ENCODE data around the gene IGSF21. TPM values are rescaled to one million over a fixed set of nuclear protein-coding genes. Genes with fewer than 3 reads are reported as not detected.

IGSF21 gene
- total and polyA plus RNA-seq, 2 donors (not counting 3 experiments of a cell fraction or from before 2014, with no cell fraction given) = not detected

DNA sequence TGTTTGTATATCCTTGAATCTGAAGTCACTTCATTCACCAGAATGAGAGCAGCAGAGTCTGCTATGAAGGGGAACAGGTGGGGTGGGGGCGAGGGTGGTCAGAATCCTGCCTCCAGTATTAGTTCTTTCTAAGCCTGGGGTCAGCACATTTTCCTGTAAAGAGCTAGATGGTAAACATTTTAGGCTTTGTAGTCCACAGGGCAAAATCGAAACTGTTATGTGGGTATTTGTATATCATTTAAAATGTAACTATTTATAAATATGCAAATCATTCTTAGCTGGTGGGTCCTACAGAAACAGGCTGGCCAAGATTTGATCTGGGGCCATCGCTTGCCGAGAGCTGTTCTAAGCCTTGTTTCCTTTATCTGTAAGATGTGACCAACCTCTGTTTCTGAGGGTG, 96.0 kb downstream of the IGSF21 start:
- no peak for TF ChIP-seq POLR2A (IDR thresholded peaks at IDR 0.05; ENCODE audit: low read depth, low read length)
- TF ChIP-seq, protein P1, sequence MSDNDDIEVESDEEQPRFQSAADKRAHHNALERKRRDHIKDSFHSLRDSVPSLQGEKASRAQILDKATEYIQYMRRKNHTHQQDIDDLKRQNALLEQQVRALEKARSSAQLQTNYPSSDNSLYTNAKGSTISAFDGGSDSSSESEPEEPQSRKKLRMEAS (IDR thresholded peaks at IDR 0.05; ENCODE audit: insufficient read depth, insufficient read length) = no peak
- no peak for TF ChIP-seq POLR2AphosphoS5 (IDR thresholded peaks at IDR 0.05; ENCODE audit: insufficient read depth, low read depth, low read length)
- CTCF ChIA-PET = no interaction called here
- H3K9me1 ChIP-seq (replicated peaks; ENCODE audit: control insufficient read depth, extremely low read depth, insufficient read depth, low read length) = no peaks in the 10 kb centered on the region
- H3K4me1 ChIP-seq (ENCODE audit: control insufficient read depth, extremely low read depth, insufficient read depth, low read length) = no peaks in the 10 kb centered on the region
- no peaks in the 10 kb centered on the region for H3K79me2 ChIP-seq (ENCODE audit: control insufficient read depth, insufficient read depth, low read length)
- dilution Hi-C loops (cut with MboI; ENCODE audit: extremely low pct_ligation_motif_present, low sequenced_read_pairs) (no loop called here), intact Hi-C loops (cut with micrococcal nuclease) (no loop called here)
- no TSS peak for BruUV-seq (replicated peaks)
- FAIRE-seq = no peak
- H3K9me3 ChIP-seq (replicated peaks; ENCODE audit: control insufficient read depth, insufficient read depth, low read length) = no peaks in the 10 kb centered on the region
- no peak overlapping the region for H3K27ac ChIP-seq (ENCODE audit: insufficient read depth, low read depth, low read length)
- H3K27me3 ChIP-seq (ENCODE audit: control insufficient read depth in 2 of 2, insufficient read depth in 2 of 2, low read length in 2 of 2) = no peaks in the 10 kb centered on the region
- H3K4me3 ChIP-seq (replicated peaks in 1 of 3; ENCODE audit: insufficient read depth in 1 of 3, low read depth in 1 of 3, low read length in 3 of 3) = no peak overlapping the region
- DNase-seq (ENCODE audit: low read depth, low spot score) = no peak
- H3K9ac ChIP-seq (replicated peaks; ENCODE audit: extremely low read depth, insufficient read depth, low read length) = no peak overlapping the region
- no peaks in the 10 kb centered on the region for H4K20me1 ChIP-seq (replicated peaks; ENCODE audit: control insufficient read depth, extremely low read depth, insufficient read depth, low read length)
- no peak overlapping the region for H2AFZ ChIP-seq (ENCODE audit: low read depth, low read length)
- POLR2A ChIA-PET = no interaction called here
- no peak overlapping the region for H3K4me2 ChIP-seq (ENCODE audit: insufficient read depth, low read length)
- no peaks in the 10 kb centered on the region for H3K36me3 ChIP-seq (ENCODE audit: control insufficient read depth in 2 of 2, extremely low read depth in 1 of 2, insufficient read depth in 2 of 2, low read length in 2 of 2)

DNA sequence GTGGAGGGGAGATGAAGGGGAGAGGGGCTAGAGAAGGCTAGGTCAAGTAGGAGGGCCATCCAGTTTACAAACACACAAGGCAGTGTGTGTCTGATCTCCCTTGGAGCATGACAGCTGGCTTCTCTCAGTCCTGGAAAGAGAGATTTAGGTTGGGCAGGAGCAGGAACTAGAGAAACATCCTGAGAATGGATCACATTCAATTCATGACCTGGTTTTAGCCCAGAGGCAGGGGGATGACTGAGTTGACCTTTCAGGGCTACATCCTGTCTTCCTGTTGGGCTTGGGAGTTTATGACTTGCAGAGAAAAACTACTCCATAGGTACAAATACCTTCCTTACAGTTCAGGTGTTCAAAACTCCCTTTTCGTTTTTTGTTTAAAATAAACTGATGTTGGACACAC, 97.0 kb downstream of the IGSF21 start:
- H3K36me3 ChIP-seq (ENCODE audit: control insufficient read depth in 2 of 2, extremely low read depth in 1 of 2, insufficient read depth in 2 of 2, low read length in 2 of 2) = no peaks in the 10 kb centered on the region
- H3K27me3 ChIP-seq (ENCODE audit: control insufficient read depth in 2 of 2, insufficient read depth in 2 of 2, low read length in 2 of 2) = no peaks in the 10 kb centered on the region
- TF ChIP-seq, protein P1 (IDR thresholded peaks at IDR 0.05; ENCODE audit: insufficient read depth, insufficient read length) = no peak
- TF ChIP-seq, protein P2, sequence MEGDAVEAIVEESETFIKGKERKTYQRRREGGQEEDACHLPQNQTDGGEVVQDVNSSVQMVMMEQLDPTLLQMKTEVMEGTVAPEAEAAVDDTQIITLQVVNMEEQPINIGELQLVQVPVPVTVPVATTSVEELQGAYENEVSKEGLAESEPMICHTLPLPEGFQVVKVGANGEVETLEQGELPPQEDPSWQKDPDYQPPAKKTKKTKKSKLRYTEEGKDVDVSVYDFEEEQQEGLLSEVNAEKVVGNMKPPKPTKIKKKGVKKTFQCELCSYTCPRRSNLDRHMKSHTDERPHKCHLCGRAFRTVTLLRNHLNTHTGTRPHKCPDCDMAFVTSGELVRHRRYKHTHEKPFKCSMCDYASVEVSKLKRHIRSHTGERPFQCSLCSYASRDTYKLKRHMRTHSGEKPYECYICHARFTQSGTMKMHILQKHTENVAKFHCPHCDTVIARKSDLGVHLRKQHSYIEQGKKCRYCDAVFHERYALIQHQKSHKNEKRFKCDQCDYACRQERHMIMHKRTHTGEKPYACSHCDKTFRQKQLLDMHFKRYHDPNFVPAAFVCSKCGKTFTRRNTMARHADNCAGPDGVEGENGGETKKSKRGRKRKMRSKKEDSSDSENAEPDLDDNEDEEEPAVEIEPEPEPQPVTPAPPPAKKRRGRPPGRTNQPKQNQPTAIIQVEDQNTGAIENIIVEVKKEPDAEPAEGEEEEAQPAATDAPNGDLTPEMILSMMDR (IDR thresholded peaks at IDR 0.05; ENCODE audit: extremely low read depth in 1 of 2, insufficient read depth in 1 of 2, low read depth in 1 of 2, low read length in 2 of 2) = no peak
- TF ChIP-seq GATA2 (IDR thresholded peaks at IDR 0.05; ENCODE audit: insufficient read depth, insufficient read length, low read depth, low read length) = no peak
- no peak for TF ChIP-seq EZH2 (IDR thresholded peaks at IDR 0.05; ENCODE audit: borderline replicate concordance, low read depth, low read length, severe bottlenecking)
- no peak for TF ChIP-seq POLR2A (IDR thresholded peaks at IDR 0.05; ENCODE audit: low read depth, low read length)
- no peak for TF ChIP-seq FOS (IDR thresholded peaks at IDR 0.05; ENCODE audit: borderline replicate concordance, insufficient read depth, low read length)
- TF ChIP-seq JUN (IDR thresholded peaks at IDR 0.05; ENCODE audit: borderline replicate concordance, insufficient read depth, insufficient read length, low read depth) = no peak
- no peak for TF ChIP-seq POLR2AphosphoS5 (IDR thresholded peaks at IDR 0.05; ENCODE audit: insufficient read depth, low read depth, low read length)
- TF ChIP-seq MYC (IDR thresholded peaks at IDR 0.05; ENCODE audit: low read depth, low read length) = no peak
- H3K9ac ChIP-seq (replicated peaks; ENCODE audit: extremely low read depth, insufficient read depth, low read length) = no peak overlapping the region
- dilution Hi-C loops (cut with MboI; ENCODE audit: extremely low pct_ligation_motif_present, low sequenced_read_pairs) (no loop called here), intact Hi-C loops (cut with micrococcal nuclease) (no loop called here)
- ChIA-PET CTCF (no interaction called here), POLR2A (no interaction called here)
- H4K20me1 ChIP-seq (replicated peaks; ENCODE audit: control insufficient read depth, extremely low read depth, insufficient read depth, low read length) = no peaks in the 10 kb centered on the region
- BruUV-seq (replicated peaks) = no TSS peak
- no peaks in the 10 kb centered on the region for H3K9me1 ChIP-seq (replicated peaks; ENCODE audit: control insufficient read depth, extremely low read depth, insufficient read depth, low read length)
- H2AFZ ChIP-seq (ENCODE audit: low read depth, low read length) = no peak overlapping the region
- no peak overlapping the region for H3K27ac ChIP-seq (ENCODE audit: insufficient read depth, low read depth, low read length)
- H3K4me2 ChIP-seq (ENCODE audit: insufficient read depth, low read length) = no peak overlapping the region
- FAIRE-seq (no peak), DNase-seq (ENCODE audit: low read depth, low spot score) (no peak)
- H3K79me2 ChIP-seq (ENCODE audit: control insufficient read depth, insufficient read depth, low read length) = no peaks in the 10 kb centered on the region
- no peaks in the 10 kb centered on the region for H3K4me1 ChIP-seq (ENCODE audit: control insufficient read depth, extremely low read depth, insufficient read depth, low read length)
- no peak overlapping the region for H3K4me3 ChIP-seq (replicated peaks in 1 of 3; ENCODE audit: insufficient read depth in 1 of 3, low read depth in 1 of 3, low read length in 3 of 3)
- no peaks in the 10 kb centered on the region for H3K9me3 ChIP-seq (replicated peaks; ENCODE audit: control insufficient read depth, insufficient read depth, low read length)
